Astrocyte of the spinal cord (primary cell): ENCODE measurements around the gene PIH1D1.

Experiments
- DNase-seq: peaks from one replicate; pipeline ENCODE4 v3.0.0; 2011; ENCODE audit warnings: low read depth, low spot score
- H3K4me3 ChIP-seq: 2 replicates; pipeline ENCODE4 v1.5.1; 2011; ENCODE audit warnings: low read depth, mild to moderate bottlenecking, low read length, moderate library complexity
- CTCF ChIP-seq: IDR thresholded peaks from 2 replicates; pipeline ENCODE4 v1.5.1; 2012; ENCODE audit warnings: low read depth, mild to moderate bottlenecking, low read length, inconsistent platforms
- in situ Hi-C: cut with HindIII; loops from 2 replicates; pipeline ENCODE4 v1.10.0; 2017; ENCODE audit warnings: low sequenced_read_pairs

The PIH1D1 gene

GRCh38 chr19:49430172-49430677, 21.4 kb downstream of the PIH1D1 start:
- DNase-seq = no peak
- no peak for TF ChIP-seq CTCF
- no peak overlapping the region for H3K4me3 ChIP-seq
- in situ Hi-C loops = no loop called here

- TF ChIP-seq CTCF = no peak
- no peak overlapping the region for H3K4me3 ChIP-seq
- in situ Hi-C loops = no loop called here
- no peak for DNase-seq
Observed at GRCh38 chr19:49428547-49429451, 22.8 kb downstream of the PIH1D1 start.

DNA sequence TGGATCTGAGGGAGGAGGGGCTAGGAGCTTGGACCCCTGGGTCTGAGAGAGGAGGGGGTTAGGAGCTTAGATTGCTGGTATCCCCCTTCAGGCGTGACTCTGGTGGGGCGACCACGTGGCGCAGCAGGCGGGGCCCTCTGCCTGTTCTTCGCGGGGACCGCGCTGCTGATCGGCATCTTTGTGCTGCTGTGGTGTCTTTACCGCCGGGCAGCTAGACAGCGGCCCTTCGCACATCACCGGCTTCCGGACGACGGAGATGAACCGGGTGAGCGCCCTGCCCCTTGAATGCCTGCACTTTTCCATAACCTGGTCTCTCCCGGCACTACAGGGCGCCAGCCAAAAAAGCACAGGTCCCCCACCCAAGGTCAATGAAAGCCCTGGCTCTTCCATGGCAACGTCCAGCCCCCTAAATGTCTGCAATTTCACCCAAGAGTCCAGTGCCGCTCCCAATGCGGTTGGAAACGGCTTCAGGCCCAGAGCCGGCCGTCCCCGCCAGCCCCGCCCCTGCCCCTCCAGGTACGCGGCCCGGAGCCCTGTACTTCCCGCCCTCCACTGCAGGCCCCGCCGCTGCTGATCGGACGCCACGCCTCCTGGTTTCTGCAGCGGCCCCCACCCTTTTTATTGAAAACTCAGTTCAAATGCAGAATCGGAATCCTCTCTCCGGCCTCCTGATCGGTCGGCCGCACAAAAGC, 23.6 kb downstream of the PIH1D1 start:
- H3K4me3 ChIP-seq = no peak overlapping the region
- in situ Hi-C loops = no loop called here

DNA sequence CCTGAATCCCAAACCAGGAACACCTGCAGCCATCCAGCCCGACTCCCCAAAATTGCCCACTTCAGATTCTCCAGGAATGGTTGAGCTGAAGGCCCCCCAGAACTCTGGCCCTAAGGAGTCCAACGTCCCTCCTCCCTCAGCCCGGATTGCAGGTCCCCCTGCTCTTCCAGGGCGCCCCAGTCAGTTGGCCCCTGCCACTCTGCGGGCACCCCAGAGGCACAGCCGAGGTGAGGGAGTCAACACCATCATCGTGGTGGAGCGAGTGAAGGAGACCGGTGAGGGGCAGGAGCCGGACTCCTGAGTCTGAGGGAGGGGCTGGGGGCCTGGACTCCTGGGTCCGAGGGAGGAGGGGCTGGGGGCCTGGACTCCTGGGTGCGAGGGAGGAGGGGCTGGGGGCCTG, 24.3 kb downstream of the PIH1D1 start:
- no peak for TF ChIP-seq CTCF
- no peak overlapping the region for H3K4me3 ChIP-seq
- DNase-seq = no peak
- in situ Hi-C loops = no loop called here

More for the DNA sequence above, 23.6 kb downstream of the PIH1D1 start:
- no peak for DNase-seq
- TF ChIP-seq CTCF = no peak

- DNase-seq = no peak
- in situ Hi-C loops = no loop called here
Observed at GRCh38 chr19:49425922-49426592, 25.6 kb downstream of the PIH1D1 start.

More at GRCh38 chr19:49425922-49426592, 25.6 kb downstream of the PIH1D1 start:
- TF ChIP-seq CTCF = no peak
- no peak overlapping the region for H3K4me3 ChIP-seq
